ENCODE data around the gene RIPK3.
A peak's percentile ranks its signal among the peaks of the same experiment; 100 is the strongest.

RIPK3 gene

DNA sequence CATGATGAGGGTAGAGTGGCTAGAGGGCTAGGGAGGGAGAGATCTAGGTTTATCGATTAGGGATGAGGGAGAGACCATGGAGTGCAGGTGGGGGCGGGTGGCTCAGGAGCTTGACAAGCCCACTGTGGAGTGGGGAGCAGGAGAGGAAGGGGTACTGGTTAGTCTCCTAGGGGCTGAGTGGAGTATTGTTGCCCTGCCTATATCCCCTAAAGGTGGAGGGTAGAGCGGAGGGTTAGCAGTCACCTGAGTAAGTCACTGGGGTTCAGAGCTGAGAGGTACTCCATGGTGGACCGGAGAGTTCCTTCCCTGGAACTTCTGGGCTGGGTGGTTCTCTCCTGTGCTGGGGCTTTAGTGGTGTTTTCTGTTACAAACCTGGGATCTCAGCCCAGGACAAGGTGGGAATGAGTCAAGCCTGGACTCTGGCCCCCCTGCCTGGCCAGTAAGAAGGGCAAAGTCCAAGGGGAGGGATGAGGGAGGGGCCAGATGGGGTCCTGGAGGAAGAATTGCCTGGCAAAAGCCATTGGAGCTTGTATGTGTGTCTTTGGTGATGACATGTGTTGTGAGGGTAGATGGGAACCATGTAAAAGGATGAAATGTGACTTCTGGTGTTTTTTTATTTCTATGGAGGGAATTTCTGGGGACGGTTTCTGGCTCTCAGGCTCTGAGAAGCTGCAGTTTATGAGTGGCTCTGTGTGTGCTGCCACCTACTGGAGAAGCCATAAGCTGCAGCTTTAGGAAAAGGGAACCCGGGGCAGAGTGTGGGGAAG, 32.0 kb downstream of the RIPK3 start, which contains the start of gene CIDEB:
Gene CIDEB (minus strand): TSS at position 403 of the 767 bp plus-strand sequence. CDS start 119 bp downstream, at position 284.
- peak; percentile 80 for DNase-seq (ENCODE audit: low read depth, low spot score)

DNA sequence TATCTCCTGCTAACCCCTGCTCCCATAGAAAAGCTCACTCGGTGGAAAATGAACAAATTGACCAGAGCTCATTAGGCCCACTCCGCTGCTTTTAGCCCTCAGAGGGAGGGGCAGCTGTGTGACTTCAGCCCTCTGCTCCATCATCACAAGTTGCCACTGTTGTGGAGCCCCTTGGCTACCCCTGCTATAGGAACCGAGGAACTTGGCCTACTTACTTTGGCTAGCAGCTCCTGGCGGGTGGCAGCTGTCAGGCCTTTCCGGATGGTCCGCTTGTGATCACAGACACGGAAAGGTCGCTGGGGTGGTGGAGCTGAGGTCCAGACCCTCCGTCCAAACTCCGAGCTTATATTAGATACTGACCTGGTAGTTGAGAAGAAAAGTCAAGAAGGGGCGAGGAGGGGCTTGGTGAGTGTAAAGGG, 32.6 kb downstream of the RIPK3 start:
- DNase-seq (ENCODE audit: low read depth, low spot score): no peak

DNA sequence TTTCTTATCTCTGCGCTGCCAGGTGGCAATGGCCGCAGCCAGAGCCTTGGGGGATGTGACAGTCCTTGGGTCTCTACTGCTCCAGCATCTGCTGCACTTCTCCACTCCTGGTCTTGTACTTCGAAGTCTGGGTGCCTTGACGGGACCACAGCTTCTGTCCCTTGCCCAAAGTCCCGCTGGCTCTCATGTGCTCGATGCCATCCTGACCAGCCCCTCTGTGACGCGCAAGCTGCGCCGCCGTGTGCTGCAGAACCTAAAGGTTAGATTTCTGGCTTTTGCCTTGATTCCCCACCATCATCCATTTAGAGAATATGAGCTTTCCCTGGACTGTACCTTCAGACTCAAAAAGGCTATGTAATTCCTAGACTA, 35.8 kb downstream of the RIPK3 start:
- DNase-seq (ENCODE audit: low read depth, low spot score): no peak

DNA sequence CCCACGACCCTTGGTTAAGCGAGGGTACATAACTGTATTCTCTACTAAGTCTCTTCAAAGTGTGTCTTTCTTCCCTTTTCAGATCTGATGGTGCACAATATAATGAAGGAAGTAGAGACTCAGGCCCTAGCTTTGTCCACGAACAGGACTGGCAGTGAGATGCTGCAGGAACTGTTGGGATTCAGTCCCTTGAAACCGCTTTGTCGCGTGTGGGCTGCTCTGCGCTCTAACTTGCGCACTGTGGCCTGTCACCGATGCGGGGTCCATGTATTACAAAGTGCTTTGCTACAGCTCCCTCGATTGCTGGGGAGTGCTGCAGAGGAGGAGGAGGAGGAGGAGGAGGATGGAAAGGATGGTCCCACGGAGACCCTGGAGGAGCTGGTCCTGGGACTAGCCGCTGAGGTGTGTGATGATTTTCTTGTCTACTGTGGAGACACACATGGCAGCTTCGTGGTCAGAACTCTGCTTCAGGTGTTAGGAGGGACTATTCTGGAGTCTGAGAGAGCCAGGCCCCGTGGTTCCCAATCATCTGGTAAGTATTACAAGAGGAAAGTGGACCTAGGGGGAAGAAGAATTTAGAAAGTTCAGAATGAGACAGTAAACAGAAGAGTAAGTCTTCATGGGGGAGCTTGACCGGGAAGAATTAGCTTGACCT, 39.3 kb downstream of the RIPK3 start:
- DNase-seq (ENCODE audit: low read depth, low spot score): no peak

DNA sequence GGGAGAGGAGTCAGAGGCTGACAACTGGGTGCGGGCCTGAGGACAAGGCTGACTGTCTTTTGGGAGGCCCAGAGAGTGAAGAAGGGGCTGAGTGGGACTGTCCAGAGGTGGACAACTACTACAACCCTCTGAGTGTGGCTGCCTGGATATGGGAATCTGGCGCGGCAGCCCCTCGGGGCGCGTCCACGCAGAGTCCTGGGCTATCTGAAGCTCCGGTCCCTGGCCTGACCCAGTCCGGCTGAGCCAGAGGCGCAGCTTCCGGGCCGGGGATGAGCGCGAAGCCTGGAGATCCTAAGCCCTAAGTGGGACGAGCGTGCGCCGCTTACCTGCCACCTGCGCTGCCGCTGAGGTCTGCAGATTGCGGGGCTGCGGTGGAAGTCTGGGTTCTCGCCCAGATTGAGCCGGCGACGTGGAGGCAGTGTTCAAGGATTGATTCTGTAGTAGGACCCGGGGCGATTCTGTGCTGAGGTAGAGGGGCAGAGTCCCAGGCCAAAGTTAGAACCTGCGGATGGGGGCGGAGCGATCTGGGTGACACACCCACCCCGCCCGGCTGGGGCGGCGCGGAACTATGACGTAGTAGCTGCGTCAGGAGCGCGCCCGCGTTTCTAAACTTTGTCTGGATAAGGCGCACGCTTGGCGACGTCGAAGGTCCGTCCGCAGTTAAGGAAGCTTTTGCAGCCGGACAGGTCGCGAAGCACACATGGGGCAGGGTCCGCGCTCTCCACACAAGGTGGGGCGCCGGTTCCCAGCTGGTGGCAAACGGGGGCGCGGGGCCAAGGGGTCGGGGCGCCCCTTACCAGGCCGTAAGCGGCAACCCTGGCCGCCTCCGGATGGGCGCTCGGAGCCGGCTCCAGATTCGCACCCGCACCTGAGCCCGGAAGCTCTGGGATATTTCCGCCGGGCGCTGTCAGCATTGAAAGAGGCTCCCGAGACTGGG, 40.3 kb downstream of the RIPK3 start, which contains the start of the genes DHRS1 and NOP9:
Gene DHRS1 (minus strand): TSS at position 526 of the 937 bp plus-strand sequence. CDS start 674 bp downstream, outside the sequence.
Gene NOP9 (plus strand): TSS at position 596 of the 937 bp plus-strand sequence. CDS start 105 bp downstream, at position 701.
- peak; percentile 96 for DNase-seq (ENCODE audit: low read depth, low spot score)

DNA sequence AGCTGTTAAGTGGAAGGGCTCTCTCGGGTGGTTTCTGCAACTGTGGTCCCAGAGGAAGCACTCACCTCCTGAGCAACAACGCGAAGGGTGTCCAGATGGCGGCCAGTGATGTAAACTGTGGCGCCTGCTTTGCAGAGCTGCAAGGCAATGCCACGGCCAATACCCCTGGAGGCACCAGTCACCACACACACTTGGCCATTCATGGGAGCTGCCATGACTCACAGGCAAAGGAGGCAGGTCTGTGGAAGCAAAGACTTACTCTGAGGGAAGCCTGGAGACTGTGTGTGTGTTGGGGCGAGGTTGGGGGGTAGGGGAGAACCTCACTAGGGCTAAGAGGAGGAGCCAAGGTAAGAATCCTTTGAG, 40.9 kb downstream of the RIPK3 start:
- peak; percentile 75 for DNase-seq (ENCODE audit: low read depth, low spot score)

DNA sequence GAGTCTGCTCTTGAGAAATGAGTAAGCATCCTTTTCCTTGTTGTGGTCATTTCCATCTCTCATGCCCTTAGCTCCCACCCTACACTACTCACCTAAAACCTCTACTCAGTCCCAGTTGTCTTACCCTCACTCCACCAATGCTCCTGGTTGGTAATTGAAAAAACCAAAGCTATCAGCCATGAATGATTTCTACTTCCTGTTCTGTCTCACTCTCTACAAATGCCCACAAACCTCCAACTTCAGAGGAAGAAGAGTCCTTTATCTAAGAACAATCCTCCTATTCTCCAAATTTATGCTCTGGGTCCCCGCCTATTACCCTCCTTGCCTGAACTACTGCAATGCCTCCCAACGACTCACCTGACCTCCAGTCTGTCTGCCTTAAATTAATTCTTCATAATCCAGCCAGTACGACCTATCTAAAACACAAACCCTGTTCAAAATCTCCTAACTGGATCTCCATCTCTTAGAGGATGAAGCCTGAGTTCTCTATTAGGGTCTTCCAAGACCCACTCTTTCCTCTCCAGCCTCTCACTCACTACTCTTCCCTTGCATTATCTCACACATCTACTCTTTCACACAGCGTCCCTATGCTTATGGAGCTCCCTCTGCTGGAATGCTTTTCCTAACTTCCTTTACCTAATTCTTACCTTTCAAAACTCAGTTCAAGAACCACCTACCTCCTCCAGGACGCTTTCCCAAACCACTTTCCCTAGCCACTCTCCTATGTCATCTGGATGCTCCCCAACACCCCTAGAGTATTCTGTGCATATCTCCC, 42.4 kb downstream of the RIPK3 start:
- DNase-seq (ENCODE audit: low read depth, low spot score): peak; percentile 46

DNA sequence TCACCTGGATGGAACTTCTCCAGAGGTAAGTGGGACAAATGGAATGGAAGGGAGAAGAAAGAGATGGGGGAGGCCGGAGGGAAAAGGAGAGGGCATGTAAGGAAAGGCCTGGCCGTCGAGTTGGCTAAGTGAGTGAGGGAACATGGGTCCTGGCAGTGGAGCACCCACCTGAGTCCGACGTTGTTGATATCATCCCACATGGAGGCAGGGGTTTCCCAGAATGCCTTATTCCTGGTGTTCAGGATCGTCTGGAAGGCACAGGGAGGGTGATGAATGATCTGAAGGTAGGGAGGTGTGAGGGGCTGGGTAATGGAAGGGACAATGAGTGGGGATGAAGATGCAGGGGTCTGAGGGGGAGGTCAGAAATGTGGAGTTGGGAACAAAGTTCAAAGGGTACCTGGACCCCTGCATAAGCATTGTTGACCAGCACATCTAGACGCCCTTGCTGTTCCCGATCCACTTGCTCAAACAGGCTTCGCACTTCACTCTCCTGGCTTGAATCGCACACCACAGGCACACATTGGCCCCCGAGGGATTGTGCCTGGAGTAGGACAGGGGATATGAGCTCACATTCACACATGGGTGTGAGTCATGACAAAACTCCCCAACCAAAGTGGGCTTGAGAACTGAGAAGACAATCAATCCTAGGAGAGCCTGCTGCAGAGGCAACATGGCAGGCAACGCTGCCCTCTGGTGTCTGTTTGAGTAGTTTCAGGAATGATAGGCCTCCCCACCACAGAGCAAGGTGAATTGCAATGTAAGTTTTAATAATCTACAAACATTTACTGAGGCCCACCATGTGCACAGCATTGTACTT, 43.2 kb downstream of the RIPK3 start:
- peak; percentile 94 for DNase-seq (ENCODE audit: low read depth, low spot score)

DNA sequence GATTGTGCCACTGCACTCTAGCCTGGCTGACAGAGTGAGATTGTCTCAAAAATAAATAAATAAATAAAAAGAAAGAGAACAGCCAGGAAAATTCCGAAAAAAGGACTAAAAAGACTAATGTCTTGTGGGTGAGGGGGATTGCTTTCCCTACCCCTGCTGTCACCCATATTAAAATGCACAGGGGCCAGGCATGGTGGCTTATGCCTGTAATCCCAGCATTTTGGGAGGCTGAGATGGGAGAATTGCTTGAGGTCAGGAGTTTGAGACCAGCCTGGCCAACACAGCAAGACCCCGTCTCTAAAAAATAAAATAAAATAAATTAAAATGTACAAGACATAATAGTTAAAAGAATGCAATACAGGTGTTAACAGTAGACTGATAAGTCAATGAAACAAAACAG, 46.3 kb downstream of the RIPK3 start:
- no peak for DNase-seq (ENCODE audit: low read depth, low spot score)

DNA sequence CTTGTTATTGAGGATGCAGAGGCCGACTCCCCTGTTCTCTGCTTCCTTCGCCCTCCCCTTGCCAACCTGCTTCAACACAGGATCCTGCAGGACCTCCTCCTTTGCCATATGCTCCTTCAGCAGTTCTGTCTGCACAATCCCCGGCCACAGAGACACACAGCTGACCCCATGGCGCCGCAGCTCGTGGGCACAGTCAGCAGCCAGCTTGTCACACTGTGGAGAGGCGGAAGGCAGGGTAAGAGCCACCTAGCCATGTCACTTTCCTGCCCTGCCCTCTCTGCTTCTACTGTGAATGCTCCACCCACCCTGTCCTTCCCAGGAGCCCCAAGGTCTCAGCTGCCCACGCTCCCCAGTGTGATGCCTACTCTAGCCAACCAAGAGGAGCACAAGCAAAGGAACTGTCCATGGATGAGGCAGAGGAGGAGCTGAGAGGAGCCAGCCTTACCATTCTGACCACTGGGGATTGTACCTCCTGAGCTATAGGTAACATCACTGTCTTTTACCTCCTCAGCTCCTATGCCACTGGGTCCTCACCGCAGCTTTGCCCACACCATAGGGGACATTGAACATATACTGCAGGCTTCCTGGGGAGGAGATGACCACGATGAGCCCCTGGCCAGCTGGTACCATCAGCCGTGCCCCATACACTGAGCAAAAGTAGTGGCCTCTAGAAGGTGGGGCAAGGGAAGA, 47.5 kb downstream of the RIPK3 start:
- DNase-seq (ENCODE audit: low read depth, low spot score): no peak

DNA sequence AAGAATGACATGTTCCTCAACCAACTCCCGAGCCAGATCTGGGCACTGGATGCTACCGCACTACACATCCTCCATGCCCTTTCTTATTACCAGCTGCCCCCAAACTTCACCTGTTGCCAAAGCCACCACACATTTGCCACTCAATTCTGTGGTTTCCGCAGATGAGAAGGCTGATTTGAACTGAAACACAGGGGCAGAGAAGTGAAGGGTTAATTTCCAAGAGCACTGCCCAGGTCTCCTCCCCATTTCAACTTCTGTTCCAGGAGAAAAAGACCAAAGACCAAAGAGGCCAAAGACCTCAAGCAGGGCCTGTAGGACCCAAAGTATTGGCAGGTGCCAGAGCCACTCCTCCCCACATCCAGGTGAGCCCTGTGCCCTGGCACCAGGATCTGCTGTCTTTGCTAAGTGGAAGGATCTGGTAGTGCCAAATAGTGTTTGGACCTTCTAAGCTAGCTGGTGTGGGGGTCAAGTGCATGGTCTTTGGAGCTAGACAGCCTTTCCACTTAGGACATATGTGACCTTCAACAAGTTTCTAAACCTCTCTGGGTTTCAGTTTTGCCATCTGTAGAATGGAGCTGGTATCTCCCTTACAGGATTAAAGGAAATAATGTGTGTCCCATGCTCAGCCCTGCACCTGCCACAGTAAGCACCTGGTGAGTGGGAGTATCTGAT, 48.2 kb downstream of the RIPK3 start:
- no peak for DNase-seq (ENCODE audit: low read depth, low spot score)

DNA sequence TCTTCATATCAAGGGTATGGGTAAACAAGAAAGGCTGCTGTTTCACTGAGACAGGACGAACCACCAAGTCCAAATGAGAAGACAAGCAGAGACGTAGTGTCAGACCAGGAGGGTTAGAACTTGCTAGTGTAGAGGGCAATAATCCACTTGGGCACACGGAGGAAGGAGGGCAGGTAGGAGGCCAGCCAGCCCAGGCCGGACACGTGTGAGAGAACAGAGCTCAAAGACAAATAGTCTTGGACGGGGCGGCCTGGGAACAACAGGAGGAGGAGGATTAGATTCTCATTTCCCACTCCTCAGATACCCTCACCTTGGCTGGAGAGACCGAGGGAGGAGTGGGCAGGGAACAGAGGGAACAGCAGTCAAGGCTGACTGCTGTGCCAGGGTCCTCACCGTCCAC, 49.0 kb downstream of the RIPK3 start:
- no peak for DNase-seq (ENCODE audit: low read depth, low spot score)

DNA sequence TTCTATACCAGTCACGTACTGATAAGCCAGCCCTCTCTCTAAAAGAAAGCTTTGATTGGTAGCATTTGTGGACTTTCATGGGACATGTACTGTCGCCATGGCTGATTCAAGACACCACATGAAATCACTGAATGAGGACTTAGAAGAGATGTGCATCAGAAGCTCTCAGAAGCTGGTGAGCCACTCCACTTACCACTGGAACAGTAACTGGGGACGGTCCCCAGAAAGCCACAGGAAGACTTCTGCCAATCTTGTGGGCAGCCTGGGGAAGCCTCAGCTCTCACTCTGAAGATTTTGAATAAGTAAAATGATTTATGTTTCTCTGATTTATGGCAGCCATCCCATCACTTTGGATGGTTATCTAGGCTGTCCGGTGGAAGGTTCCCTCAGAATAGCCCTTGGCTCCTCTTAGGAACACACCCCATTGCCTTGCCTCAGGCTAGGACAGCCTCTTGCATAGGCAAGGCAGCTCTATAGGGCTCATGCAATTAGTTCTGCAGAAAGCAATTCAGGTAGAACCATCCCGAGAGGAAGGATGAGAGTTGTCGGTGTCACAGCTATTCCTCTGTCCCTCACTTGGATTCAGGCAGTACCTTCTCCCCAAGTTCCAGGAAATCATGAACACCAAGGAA, 50.0 kb downstream of the RIPK3 start:
- DNase-seq (ENCODE audit: low read depth, low spot score): no peak

DNA sequence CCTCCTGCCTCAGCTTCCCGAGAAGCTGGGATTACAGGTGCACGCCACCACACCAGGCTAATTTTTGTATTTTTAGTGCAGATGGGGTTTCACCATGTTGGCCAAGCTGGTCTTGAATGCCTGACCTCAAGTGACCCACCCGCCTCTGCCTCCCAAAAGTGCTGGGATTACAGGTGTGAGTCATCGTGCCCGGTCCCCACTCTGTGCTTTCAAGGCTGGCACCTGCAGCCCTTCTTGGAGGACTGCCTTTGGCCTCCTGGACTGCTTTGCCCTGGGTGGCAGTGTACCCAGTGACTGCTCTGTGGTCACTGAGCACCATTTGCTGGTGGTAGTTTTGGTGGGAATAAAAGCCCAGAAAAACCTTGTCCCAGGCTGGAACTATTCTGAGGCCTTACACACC, 52.8 kb downstream of the RIPK3 start:
- DNase-seq (ENCODE audit: low read depth, low spot score): no peak
